Thymus (tissue), 11 donors: ENCODE data around the gene PHF11. TPM values are rescaled to one million over a fixed set of nuclear protein-coding genes. Genes with fewer than 3 reads are reported as not detected.

Source experiments
- DNase-seq, 9 donors: peaks; one replicate each; pipeline ENCODE4 v3.0.0-alpha.2; 2013; ENCODE audit warnings: low spot score in 9 of 9, low read depth in 6 of 9, missing footprints in 1 of 9
- H3K27ac ChIP-seq, 2 donors: one replicate each; pipeline ENCODE4 v1.5.1; 2013; ENCODE audit warnings: control low read depth in 1 of 2, low read depth in 1 of 2, low read length in 1 of 2, mild to moderate bottlenecking in 1 of 2, moderate library complexity in 1 of 2
- H3K27me3 ChIP-seq, 2 donors: one replicate each; pipeline ENCODE4 v1.5.1; 2013; ENCODE audit warnings: low read length in 1 of 2; ENCODE audit not compliant: control insufficient read depth in 2 of 2, insufficient read depth in 1 of 2
- H3K36me3 ChIP-seq, 2 donors: one replicate each; pipeline ENCODE4 v1.5.1; 2013; ENCODE audit warnings: low read length in 1 of 2, mild to moderate bottlenecking in 1 of 2, moderate library complexity in 1 of 2; ENCODE audit not compliant: control insufficient read depth in 2 of 2, insufficient read depth in 2 of 2
- H3K4me1 ChIP-seq, 2 donors: one replicate each; pipeline ENCODE4 v1.5.1; 2013; ENCODE audit warnings: low read length in 2 of 2; ENCODE audit not compliant: control insufficient read depth in 2 of 2, insufficient read depth in 2 of 2
- H3K4me3 ChIP-seq, 2 donors: one replicate each; pipeline ENCODE4 v1.5.1; 2013; ENCODE audit warnings: low read length in 2 of 2, control low read depth in 1 of 2, mild to moderate bottlenecking in 1 of 2
- H3K9me3 ChIP-seq, 2 donors: one replicate each; pipeline ENCODE4 v1.5.1; 2013; ENCODE audit warnings: low read length in 1 of 2, mild to moderate bottlenecking in 1 of 2; ENCODE audit not compliant: control insufficient read depth in 2 of 2, insufficient read depth in 1 of 2
- WGBS: extraction: QIAGEN DNeasy Blood & Tissue Kit; methylation state at CpG from one replicate; pipeline ENCODE4 v1.1.7; 2013; 5-methylcytosine and 5-hydroxymethylcytosine counted together
- polyA plus RNA-seq: library from polyadenylated mRNA; stranded (reverse); fragments of 200-250 nt; gene quantifications from one replicate; pipeline ENCODE4 v1.2.3, GENCODE V29; 2013
- total RNA-seq: library from RNA; stranded (reverse); fragments of 120-200 nt; gene quantifications from one replicate; pipeline ENCODE4 v1.2.4, GENCODE V29; 2013
- donor health status: healthy.

The PHF11 gene
- total and polyA plus RNA-seq, 2 donors = 32.9 to 170 TPM

- H3K9me3 ChIP-seq = no peaks in the 10 kb centered on the region
- no peak overlapping the region for H3K4me3 ChIP-seq
- no peaks in the 10 kb centered on the region for H3K4me1 ChIP-seq
- H3K36me3 ChIP-seq = peaks cover 23 to 52% of the 10 kb centered on the region in 2 donors
- H3K27me3 ChIP-seq = no peaks in the 10 kb centered on the region
- DNase-seq = no peak
- no peak overlapping the region for H3K27ac ChIP-seq
- 98% methylated on average over 2 of the region's 2 CpGs for WGBS
Measured at GRCh38 chr13:49512578-49512977, 16.8 kb downstream of the PHF11 start.

GRCh38 chr13:49516467-49516866 lies 20.7 kb downstream of the PHF11 start:
- no peak for DNase-seq
- no peaks in the 10 kb centered on the region for H3K4me1 ChIP-seq
- no peaks in the 10 kb centered on the region for H3K27me3 ChIP-seq
- peaks cover 24 to 68% of the 10 kb centered on the region in 2 donors for H3K36me3 ChIP-seq
- no peak overlapping the region for H3K27ac ChIP-seq
- no peak overlapping the region for H3K4me3 ChIP-seq
- no peaks in the 10 kb centered on the region for H3K9me3 ChIP-seq
- WGBS = 94% methylated on average over 5 of the region's 5 CpGs

GRCh38 chr13:49517461-49517860 lies 21.7 kb downstream of the PHF11 start:
- Histone ChIP-seq H3K36me3 (peaks cover 24 to 76% of the 10 kb centered on the region in 2 donors), H3K9me3 (no peaks in the 10 kb centered on the region), H3K4me3 (no peak overlapping the region), H3K27me3 (no peaks in the 10 kb centered on the region), H3K27ac (no peak overlapping the region), H3K4me1 (no peaks in the 10 kb centered on the region)
- WGBS = 96% methylated on average over 6 of the region's 6 CpGs
- DNase-seq = no peak

- no peak for DNase-seq
- H3K27ac ChIP-seq = no peak overlapping the region
- peaks cover 8 to 54% of the 10 kb centered on the region in 2 donors for H3K36me3 ChIP-seq
- no peaks in the 10 kb centered on the region for H3K9me3 ChIP-seq
- H3K27me3 ChIP-seq = no peaks in the 10 kb centered on the region
- WGBS = 95% methylated on average over 4 of the region's 4 CpGs
- no peaks in the 10 kb centered on the region for H3K4me1 ChIP-seq
- no peak overlapping the region for H3K4me3 ChIP-seq
Measured at GRCh38 chr13:49521224-49521623, 25.5 kb downstream of the PHF11 start.

GRCh38 chr13:49524740-49525501 lies 29.2 kb downstream of the PHF11 start:
- Histone ChIP-seq H3K9me3 (no peaks in the 10 kb centered on the region), H3K4me3 (no peak overlapping the region), H3K4me1 (no peaks in the 10 kb centered on the region), H3K27me3 (no peaks in the 10 kb centered on the region), H3K36me3 (peaks cover 15 to 46% of the 10 kb centered on the region in 2 donors), H3K27ac (no peak overlapping the region)
- no peak for DNase-seq
- WGBS = 96% methylated on average over 5 of the region's 5 CpGs

- 96% methylated on average over 2 of the region's 2 CpGs for WGBS
- Histone ChIP-seq H3K27me3 (no peaks in the 10 kb centered on the region), H3K4me1 (no peaks in the 10 kb centered on the region), H3K27ac (no peak overlapping the region), H3K4me3 (no peak overlapping the region), H3K36me3 (peaks cover 14 to 42% of the 10 kb centered on the region in 2 donors), H3K9me3 (no peaks in the 10 kb centered on the region)
- DNase-seq = no peak
Measured at GRCh38 chr13:49527123-49527522, 31.4 kb downstream of the PHF11 start.

GRCh38 chr13:49528161-49528560 lies 32.4 kb downstream of the PHF11 start:
- WGBS = 80% methylated on average over 1 of the region's 1 CpG

GRCh38 chr13:49530457-49530856 lies 34.7 kb downstream of the PHF11 start:
- Histone ChIP-seq H3K27me3 (no peaks in the 10 kb centered on the region), H3K36me3 (peaks cover 21 to 33% of the 10 kb centered on the region in 2 donors), H3K4me3 (no peak overlapping the region), H3K4me1 (no peaks in the 10 kb centered on the region), H3K9me3 (no peaks in the 10 kb centered on the region), H3K27ac (no peak overlapping the region)
- DNase-seq = peak in 1 of 9 donors; percentile 27
- 70% methylated on average over 7 of the region's 7 CpGs for WGBS

More at GRCh38 chr13:49528161-49528560, 32.4 kb downstream of the PHF11 start:
- no peak for DNase-seq
- Histone ChIP-seq H3K27me3 (no peaks in the 10 kb centered on the region), H3K4me1 (no peaks in the 10 kb centered on the region), H3K27ac (no peak overlapping the region), H3K36me3 (peaks cover 16 to 39% of the 10 kb centered on the region in 2 donors), H3K4me3 (no peak overlapping the region), H3K9me3 (no peaks in the 10 kb centered on the region)

GRCh38 chr13:49532593-49532992 lies 36.8 kb downstream of the PHF11 start:
- no peak overlapping the region for H3K27ac ChIP-seq
- 95% methylated on average over 1 of the region's 1 CpG for WGBS
- no peaks in the 10 kb centered on the region for H3K27me3 ChIP-seq
- DNase-seq = no peak
- H3K9me3 ChIP-seq = no peaks in the 10 kb centered on the region
- no peaks in the 10 kb centered on the region for H3K4me1 ChIP-seq
- H3K36me3 ChIP-seq = peaks cover 19 to 26% of the 10 kb centered on the region in 2 donors
- no peak overlapping the region for H3K4me3 ChIP-seq
